Stimulated activated CD4-positive, alpha-beta T cell treated with anti-CD3 and anti-CD28 coated beads, Interleukin-4, amount 100 ng/mL, for 24 hours (primary cell): ENCODE results near the gene C9orf50.
A peak's percentile ranks its signal among the peaks of the same experiment; 100 is the strongest.

Experiments used
- DNase-seq: peaks from one replicate; pipeline ENCODE4 v3.0.0-alpha.2; 2020

The C9orf50 gene

DNA sequence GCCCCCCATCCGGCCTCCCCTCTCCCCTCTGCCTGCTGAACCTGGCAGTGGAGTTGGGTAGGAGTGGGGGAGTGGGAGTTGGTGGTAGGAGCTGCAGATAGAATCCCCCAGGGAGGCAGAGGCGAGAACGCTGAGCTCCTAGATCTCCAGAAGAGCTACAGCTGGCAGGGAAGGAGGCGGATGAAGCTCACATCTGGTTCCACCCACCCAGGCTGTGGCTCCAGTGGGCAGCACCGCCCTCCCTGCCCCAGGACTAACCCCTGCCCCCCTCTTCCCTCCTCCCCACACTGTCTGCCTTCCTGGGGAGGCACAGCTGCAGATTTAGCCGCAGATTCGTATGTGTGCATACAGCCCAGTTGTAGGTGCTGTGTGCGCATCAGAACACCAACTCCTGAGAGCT, 34.2 kb downstream of the C9orf50 start:
- DNase-seq: no peak

- no peak for DNase-seq
Observed at GRCh38 chr9:129586245-129586644, 34.7 kb downstream of the C9orf50 start.

GRCh38 chr9:129585352-129585751, 35.5 kb downstream of the C9orf50 start:
- no peak for DNase-seq

DNA sequence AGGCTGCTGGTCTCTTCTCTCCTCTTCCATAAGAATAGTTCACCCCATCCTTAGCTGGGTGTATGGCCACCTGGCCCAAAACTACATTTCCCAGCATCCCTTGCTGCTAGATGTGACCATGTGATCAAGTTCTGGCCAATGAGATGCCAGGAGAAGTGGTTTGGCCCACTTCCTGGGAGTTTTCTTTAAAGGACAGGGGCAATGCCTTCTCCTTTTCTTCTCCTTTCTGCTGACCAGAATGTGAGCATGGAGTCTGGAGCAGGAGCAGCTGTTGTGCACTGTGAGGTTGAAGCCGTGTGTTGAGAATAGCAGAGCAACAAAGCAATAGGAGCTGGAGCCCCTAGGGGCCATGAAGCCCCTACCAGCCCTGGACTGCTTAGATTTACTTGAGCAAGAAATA, 36.8 kb downstream of the C9orf50 start:
- peak; percentile 70 for DNase-seq

DNA sequence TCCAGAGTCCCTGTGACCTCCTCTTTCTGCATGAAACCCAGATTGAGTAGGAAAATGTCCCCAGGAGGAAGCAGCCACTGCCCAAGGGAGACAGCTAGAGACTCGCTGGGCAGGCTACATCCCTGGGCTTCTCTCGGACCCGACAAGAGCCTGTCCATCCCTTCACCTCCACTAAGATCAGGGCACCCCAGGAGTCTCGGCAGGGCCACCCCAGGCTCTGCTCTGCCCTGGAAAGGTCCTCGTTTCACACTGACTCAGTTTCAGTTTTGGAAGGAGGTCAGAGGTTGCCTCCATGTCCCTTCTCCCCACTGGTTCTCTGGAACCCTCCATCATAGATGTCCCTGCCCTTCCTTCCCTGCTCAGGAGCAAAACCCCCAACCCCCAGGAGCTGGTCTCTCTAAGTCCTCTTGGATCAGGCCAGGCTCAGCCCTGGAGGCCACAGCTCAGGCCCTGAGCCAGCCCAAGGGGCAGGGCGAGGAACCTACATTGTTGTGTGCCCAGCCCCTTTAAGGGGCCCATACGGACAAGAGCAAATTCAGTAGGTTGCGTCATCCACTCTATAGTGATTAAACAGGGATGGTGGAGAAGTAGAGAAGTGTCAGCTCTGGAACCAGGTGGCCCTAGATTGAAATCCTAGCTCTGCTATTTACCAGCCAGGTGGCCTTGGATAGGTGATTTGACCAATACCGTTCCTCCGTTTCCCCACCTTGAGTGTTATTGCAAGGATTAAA, 37.4 kb downstream of the C9orf50 start:
- no peak for DNase-seq

DNA sequence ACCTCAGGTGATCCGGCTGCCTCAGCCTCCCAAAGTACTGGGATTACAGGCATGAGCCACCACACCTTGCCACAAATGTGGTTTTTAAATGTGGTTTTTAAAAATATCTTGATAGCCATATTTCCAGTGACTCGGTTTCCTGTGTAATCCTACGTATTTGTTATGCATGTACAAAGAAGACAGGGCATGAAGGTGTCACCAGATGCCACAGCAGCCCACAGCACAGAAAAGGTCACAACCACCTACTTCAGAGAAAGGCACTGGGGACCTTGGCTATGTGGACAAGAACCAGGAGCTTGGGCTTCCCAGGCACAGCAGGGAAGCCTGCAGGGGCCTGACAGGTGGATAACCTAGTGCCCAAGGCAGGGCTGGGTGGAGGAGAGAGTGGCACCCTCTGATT, 38.0 kb downstream of the C9orf50 start:
- DNase-seq: no peak

- no peak for DNase-seq
Observed at GRCh38 chr9:129581505-129582189, 39.3 kb downstream of the C9orf50 start.

GRCh38 chr9:129580211-129580915, 40.5 kb downstream of the C9orf50 start:
- DNase-seq: peak; percentile 33

DNA sequence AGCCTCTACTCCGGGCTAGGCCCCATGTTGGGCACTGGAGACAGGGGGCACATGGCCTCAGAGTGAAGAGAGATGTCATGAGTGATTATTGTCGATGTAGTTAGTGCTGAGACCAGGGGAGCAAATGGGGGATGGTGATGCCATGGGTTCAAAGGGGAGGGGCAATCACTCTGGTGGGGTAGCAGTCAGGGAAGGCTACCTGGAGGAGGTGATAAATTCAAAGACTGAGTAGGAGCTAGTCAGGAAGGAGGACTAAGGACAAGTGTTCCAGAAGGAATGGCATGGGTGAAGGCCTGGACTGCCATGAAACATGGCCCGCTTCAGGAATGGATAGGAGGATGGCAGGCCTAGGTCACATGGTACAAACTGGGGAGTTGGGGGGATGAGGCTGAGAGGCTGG, 41.6 kb downstream of the C9orf50 start:
- no peak for DNase-seq

DNA sequence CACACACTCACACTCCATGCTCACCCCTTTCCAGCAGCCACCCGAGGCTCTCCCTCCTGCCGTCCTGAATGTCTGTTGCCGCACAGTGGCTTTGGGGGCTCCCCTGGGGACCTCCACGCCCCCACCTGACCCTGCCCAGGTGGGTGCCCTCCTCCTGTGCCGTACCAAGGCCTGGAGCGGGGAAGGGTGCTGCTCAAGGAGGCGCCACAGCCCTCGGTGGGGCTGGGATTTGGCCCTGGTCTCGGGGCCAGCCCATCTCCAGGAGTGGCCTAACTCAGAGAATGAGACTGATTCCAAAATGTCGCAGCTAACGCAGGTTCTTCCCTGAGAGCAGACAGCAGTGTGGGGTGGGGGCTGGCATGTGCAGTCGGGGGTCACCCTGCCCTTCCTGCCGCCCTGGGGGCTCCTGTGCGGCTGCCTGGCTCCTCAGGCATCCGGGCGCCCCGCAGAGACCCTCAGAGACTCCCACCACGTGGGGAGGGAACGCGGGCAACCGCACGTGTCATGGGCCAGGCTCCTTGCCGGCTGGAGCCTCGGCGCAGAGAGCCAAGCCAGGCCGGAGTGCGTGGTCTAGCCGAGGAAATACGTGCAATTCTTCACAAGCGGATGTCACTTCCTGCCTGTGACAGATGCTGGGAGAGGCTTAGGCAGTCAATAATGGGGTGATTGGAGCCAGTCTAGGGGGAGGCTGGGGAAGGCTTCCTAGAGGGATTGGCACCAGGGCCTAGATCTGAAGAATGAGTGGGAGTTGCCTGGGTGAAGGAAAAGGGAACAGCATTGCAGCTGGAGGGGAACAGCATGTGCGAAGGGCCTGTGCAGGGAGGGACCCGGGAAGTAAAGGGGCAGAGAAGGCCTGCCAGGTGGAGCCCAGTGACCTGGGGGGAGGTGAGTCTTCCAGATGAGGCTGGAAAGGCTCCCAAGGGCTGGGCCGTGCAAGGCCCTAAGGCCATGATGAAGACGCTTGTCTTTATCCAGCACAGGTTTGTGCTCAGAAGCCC, 44.1 kb downstream of the C9orf50 start:
- DNase-seq: no peak

GRCh38 chr9:129575818-129576217, 45.1 kb downstream of the C9orf50 start:
- DNase-seq: no peak

DNA sequence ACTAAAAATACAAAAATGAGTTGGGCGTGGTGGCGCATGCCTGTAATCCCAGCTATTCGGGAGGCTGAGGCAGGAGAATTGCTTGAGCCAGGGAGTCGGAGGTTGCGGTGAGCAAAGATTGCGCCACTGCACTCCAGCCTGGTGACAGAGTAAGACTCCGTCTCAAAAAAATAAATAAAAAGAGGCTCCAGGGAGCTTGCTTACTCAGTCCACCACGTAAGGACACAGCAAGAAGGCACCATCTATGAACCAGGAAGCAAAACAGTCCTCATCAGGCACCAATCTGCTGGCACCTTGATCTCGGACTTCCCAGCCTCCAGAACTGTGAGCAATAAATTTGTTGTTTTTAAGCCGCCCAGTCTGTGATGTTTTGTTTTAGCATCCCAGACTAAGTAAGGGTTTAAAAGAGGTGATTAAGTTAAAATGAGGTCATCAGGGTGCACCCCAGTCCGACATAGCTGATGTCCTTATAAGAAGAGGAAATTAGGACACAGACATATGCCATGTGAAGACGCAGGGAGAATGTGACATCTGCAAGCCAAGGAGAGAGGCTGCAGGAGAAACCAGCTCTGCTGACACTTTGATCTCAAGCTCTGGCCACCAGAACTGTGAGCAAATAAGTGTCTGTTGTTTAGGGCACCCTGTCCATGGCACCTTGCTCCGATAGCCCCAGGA, 45.9 kb downstream of the C9orf50 start:
- DNase-seq: no peak

DNA sequence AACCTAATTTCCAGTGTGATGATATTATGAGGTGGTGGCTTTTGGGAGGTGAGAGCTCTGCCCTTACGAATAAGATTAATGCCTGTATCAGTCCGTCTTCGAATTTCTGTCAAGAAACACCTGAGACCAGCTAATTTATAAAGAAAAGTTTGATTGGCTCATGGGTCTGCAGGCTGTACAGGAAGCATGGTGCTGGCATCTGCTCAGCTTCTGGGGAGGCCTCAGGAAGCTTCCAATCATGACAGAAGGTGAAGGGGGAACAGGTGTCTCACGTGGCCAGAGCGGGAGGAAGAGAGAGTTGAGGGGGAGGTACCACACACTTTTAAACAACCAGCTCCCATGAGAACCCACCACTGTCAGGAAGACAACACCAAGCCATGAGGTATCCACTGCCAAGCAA, 46.9 kb downstream of the C9orf50 start:
- no peak for DNase-seq

DNA sequence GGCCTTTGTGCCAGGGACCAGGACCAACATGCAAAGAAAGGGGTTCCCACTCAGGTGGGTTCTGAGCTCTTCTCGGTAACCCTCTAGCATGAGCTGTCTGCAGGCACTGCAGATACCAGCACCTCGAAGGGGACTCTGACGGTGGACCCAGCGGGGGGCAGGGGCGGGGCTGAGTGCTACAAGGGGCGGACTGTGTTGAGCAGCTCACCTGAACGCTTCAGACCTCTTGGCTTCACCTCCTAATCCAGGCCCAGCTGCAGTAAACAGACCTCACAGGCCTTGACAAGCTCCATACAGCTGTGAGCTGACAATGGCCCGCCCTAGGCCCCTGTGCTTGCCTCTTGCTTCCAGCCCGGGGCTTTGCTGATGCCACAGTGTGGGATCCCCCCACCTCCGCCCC, 48.4 kb downstream of the C9orf50 start:
- DNase-seq: no peak

DNA sequence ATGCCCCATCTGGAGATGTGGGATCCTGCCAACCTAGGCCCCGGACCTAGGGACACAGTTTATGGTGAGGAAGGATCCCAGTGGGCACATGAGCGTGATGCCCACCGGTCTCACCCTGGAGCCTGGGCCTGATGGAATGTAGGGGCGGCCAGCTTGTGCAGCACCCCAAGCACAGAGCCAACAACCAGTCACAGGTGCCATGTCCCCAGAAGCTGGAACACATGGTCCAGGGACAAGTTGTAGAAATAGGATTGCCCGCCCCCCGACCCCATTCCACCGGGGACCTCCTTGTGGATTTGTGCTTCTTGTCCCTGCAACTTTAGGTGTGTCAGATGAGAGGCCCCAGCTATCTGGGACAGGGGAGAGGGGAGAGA, 48.9 kb downstream of the C9orf50 start:
- DNase-seq: no peak

GRCh38 chr9:129571298-129572051, 49.4 kb downstream of the C9orf50 start:
- no peak for DNase-seq

DNA sequence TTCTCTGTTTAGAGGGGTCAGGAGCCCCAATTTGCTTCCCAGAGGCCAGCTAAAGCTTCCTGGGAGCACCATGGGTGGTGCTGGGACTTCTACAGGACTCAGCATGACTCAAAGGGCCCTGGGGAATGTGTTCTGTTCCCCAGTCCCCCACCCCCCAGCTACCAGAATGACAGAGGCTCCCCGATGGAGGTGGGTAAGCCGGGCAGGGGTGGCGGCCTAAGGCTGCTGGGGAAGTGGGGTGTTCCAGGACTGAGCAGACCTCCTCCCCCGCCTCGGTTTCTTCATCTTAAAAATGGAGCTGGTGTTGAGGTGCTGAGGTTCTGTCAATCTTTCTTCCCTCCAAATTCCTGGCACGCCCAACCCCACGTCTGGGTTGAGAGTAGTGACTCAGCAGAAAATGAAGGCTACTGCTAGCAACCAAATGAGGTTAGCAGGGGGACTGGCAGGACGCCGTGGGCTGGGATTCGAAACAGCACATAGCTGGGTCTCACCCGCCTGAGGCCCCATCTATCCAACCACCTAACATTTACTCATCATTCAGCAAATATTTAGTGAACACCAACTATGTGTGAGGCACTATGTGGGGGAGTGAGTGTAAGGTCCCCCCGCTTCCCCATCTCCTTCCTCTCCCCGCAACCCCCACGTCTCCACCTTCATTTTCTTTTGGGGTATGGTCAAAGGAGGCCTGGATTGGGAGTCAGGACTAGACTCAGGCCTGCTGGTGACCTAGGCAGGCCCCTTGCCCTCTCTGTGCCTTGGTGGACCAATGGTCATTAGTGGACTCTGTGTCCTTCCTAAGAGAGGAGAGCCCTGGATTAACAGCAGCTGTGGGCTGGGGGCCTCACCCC, 50.2 kb downstream of the C9orf50 start:
- DNase-seq: peak; percentile 22

DNA sequence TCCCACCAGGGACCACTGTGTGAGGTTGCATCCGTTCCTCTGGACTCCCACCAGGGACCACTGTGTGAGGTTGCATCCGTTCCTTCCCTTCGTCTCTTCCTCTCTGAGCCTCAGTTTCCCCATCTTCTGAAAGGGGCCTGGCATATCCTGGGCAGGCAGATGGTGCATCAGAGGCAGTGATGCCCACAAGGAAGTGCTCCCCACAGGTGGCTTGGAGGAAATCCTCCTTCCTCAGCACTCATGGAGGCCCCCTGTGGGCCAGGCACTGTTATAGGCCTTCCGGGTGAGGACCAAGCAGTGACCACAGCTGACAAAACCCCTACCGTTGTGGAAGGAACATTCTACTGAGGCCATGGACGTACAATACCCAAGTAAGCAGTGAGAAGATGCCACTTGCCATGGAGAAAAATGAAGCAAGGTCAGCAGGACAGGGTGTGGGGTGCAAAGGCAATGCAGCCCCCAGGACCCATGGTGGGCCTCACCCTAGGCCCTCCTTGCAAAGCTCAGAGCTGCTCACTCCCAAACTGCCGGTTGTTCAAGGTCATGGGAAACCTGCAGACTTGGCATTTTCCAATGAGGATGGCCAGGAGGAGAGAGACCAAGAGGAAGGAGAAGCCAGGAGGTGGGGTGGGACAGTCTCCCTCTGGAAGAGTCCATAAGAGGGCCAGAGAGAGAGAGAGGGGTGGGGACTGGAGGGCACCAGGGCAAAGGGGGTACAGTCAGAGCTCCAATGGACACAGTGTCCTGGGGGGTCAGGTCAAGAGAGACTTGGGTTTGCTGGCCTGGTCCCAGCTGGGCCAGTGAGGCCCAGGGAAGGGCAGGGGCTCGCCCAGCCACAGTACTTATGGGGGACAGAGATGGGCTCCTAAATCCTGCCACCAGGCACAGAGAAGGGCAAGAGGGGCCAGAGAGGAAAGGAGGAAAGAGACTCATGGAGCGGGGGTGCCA, 51.1 kb downstream of the C9orf50 start:
- no peak for DNase-seq
